A673 (cell line): ENCODE measurements around the gene FARP2. TPM values are rescaled to one million over a fixed set of nuclear protein-coding genes. Genes with fewer than 3 reads are reported as not detected.

ENCODE experiments used
- BruUV-seq: library from RNA; stranded (reverse); fragments of 400-500 nt; replicated peaks from 2 replicates; lab custom pipeline; 2021; lab: Mats Ljungman, UMichigan
- CTCF ChIA-PET: fragments of 300-600 bp; sonication (Branson Sonifier 250); formaldehyde crosslinking; loops from one replicate; lab custom pipeline; 2022; ENCODE audit warnings: antibody characterized with exemption; lab: Charles Lee
- POLR2A ChIA-PET: fragments of 300-600 bp; sonication (Branson Sonifier 250); formaldehyde crosslinking; loops from one replicate; lab custom pipeline; 2022; ENCODE audit warnings: antibody characterized with exemption; ENCODE audit not compliant: low non-redundant PET; lab: Charles Lee
- DNase-seq: peaks from one replicate; pipeline ENCODE4 v3.0.0-alpha.2; 2015; ENCODE audit warnings: low spot score
- H3K27ac ChIP-seq: fragments of 200-600 bp; sonication (generic); 2 replicates; pipeline ENCODE4 v1.5.1; 2016; ENCODE audit warnings: mixed run types, low read depth, mild to moderate bottlenecking, mixed read lengths, antibody characterized with exemption, low read length; ENCODE audit not compliant: poor library complexity, severe bottlenecking
- H3K27me3 ChIP-seq: fragments of 200-600 bp; sonication (generic); replicated peaks from 2 replicates; pipeline ENCODE4 v1.6.1; 2017; ENCODE audit warnings: mixed run types, low read depth, mild to moderate bottlenecking, mixed read lengths, antibody characterized with exemption, low read length; ENCODE audit not compliant: insufficient read depth, poor library complexity
- H3K36me3 ChIP-seq: fragments of 200-600 bp; sonication (generic); 2 replicates; pipeline ENCODE4 v1.6.1; 2016; ENCODE audit warnings: mixed run types, mild to moderate bottlenecking, mixed read lengths, antibody characterized with exemption, low read length; ENCODE audit not compliant: insufficient read depth, poor library complexity, severe bottlenecking
- H3K4me1 ChIP-seq: fragments of 200-600 bp; sonication (generic); 2 replicates; pipeline ENCODE4 v1.6.1; 2017; ENCODE audit warnings: mixed run types, mild to moderate bottlenecking, mixed read lengths, antibody characterized with exemption, low read length; ENCODE audit not compliant: insufficient read depth, poor library complexity, severe bottlenecking
- H3K4me3 ChIP-seq: fragments of 200-600 bp; sonication (generic); 2 replicates; pipeline ENCODE4 v1.5.1; 2016; ENCODE audit warnings: low read depth, mixed run types, mild to moderate bottlenecking, mixed read lengths, low read length; ENCODE audit not compliant: poor library complexity, severe bottlenecking
- H3K9me3 ChIP-seq: fragments of 200-600 bp; sonication (generic); 2 replicates; pipeline ENCODE4 v1.6.1; 2016; ENCODE audit warnings: mixed run types, low read depth, mild to moderate bottlenecking, mixed read lengths, antibody characterized with exemption, low read length; ENCODE audit not compliant: poor library complexity, severe bottlenecking
- EZH2 ChIP-seq: fragments of 200-600 bp; sonication (generic); IDR thresholded peaks from 2 replicates; pipeline ENCODE4 v1.6.1; 2017; ENCODE audit warnings: borderline replicate concordance, low read depth, mild to moderate bottlenecking, mixed read lengths, antibody characterized with exemption, low read length; ENCODE audit not compliant: poor library complexity, severe bottlenecking
- intact Hi-C: fragments of 100-400 bp; cut with micrococcal nuclease; formaldehyde crosslinking; loops from one replicate; pipeline ENCODE4 v1.10.0; 2022; ENCODE audit not compliant: unreplicated experiment
- total RNA-seq: library from RNA; stranded (reverse); gene quantifications from 2 replicates; pipeline ENCODE4 v1.2.3, GENCODE V29; 2021
- TF ChIP-seq, protein P1 (sequence below): fragments of 300-800, 200-600 bp; sonication (generic); conservative IDR thresholded peaks from 2 replicates; pipeline ENCODE4 v1.5.1; 2017; ENCODE audit warnings: low read depth, mild to moderate bottlenecking, antibody characterized with exemption, low read length, moderate library complexity, mixed read lengths

FARP2 gene
- total RNA-seq, 1 experiment from 2014 or later, result 53.3 TPM

GRCh38 chr2:241499146-241499965 is 143.3 kb downstream of the FARP2 start:
- peak; percentile 80 for DNase-seq
- Histone ChIP-seq H3K27me3 (no peaks in the 10 kb centered on the region), H3K4me3 (no peak overlapping the region), H3K36me3 (peaks cover 57% of the 10 kb centered on the region), H3K9me3 (no peaks in the 10 kb centered on the region), H3K27ac (peak overlapping the region; percentile 55), H3K4me1 (peaks cover 19% of the 10 kb centered on the region)
- BruUV-seq, result no TSS peak
- no peak for TF ChIP-seq EZH2
- TF ChIP-seq, protein P1, sequence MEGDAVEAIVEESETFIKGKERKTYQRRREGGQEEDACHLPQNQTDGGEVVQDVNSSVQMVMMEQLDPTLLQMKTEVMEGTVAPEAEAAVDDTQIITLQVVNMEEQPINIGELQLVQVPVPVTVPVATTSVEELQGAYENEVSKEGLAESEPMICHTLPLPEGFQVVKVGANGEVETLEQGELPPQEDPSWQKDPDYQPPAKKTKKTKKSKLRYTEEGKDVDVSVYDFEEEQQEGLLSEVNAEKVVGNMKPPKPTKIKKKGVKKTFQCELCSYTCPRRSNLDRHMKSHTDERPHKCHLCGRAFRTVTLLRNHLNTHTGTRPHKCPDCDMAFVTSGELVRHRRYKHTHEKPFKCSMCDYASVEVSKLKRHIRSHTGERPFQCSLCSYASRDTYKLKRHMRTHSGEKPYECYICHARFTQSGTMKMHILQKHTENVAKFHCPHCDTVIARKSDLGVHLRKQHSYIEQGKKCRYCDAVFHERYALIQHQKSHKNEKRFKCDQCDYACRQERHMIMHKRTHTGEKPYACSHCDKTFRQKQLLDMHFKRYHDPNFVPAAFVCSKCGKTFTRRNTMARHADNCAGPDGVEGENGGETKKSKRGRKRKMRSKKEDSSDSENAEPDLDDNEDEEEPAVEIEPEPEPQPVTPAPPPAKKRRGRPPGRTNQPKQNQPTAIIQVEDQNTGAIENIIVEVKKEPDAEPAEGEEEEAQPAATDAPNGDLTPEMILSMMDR, result no peak
- intact Hi-C loops, result no loop called here
- CTCF ChIA-PET, result no interaction called here
- POLR2A ChIA-PET, result no interaction called here

GRCh38 chr2:241500016-241500415 is 143.9 kb downstream of the FARP2 start:
- intact Hi-C loops, result no loop called here
- Histone ChIP-seq H3K4me3 (no peak overlapping the region), H3K4me1 (peaks cover 19% of the 10 kb centered on the region), H3K9me3 (no peaks in the 10 kb centered on the region), H3K27ac (peak overlapping the region; percentile 55), H3K27me3 (no peaks in the 10 kb centered on the region), H3K36me3 (peaks cover 51% of the 10 kb centered on the region)
- ChIA-PET POLR2A (no interaction called here), CTCF (no interaction called here)
- TF ChIP-seq EZH2, result no peak
- TF ChIP-seq, protein P1, result no peak
- no TSS peak for BruUV-seq
- no peak for DNase-seq

GRCh38 chr2:241500431-241500975 is 144.4 kb downstream of the FARP2 start:
- DNase-seq, result no peak
- ChIA-PET CTCF (no interaction called here), POLR2A (no interaction called here)
- TF ChIP-seq EZH2, result no peak
- TF ChIP-seq, protein P1, result no peak
- Histone ChIP-seq H3K36me3 (peaks cover 50% of the 10 kb centered on the region), H3K9me3 (no peaks in the 10 kb centered on the region), H3K27me3 (no peaks in the 10 kb centered on the region), H3K4me1 (peaks cover 19% of the 10 kb centered on the region), H3K27ac (peak overlapping the region; percentile 55), H3K4me3 (no peak overlapping the region)
- intact Hi-C loops, result no loop called here
- BruUV-seq, result no TSS peak
